GM21619 (cell line): ENCODE measurements around the gene HASPIN.
A peak's percentile ranks its signal among the peaks of the same experiment; 100 is the strongest.
"Not testable (repeated sequence)": the region's sequence is repeated elsewhere in the genome, so short reads cannot be mapped to it uniquely, and the experiment has no call there.

ENCODE experiments used
- ATAC-seq: cut with Tn5 transposase; IDR thresholded peaks from one replicate; pipeline ENCODE4 v1.9.1; 2021; ENCODE audit not compliant: unreplicated experiment

Gene HASPIN

GRCh38 chr17:3695723-3696411, 27.8 kb upstream of the HASPIN start, which contains the start of gene P2RX5:
Gene P2RX5, minus strand, starts transcription at chr17:3696155. Its CDS starts 150 bp downstream, at chr17:3696005.
- ATAC-seq = no peak

GRCh38 chr17:3697103-3697476, 26.6 kb upstream of the HASPIN start:
- ATAC-seq = no peak

- ATAC-seq = no peak
Measured at GRCh38 chr17:3698139-3698538, 25.6 kb upstream of the HASPIN start.

GRCh38 chr17:3699951-3700350, 23.8 kb upstream of the HASPIN start:
- ATAC-seq = no peak

- not testable (repeated sequence) for ATAC-seq
Measured at GRCh38 chr17:3702041-3702539, 21.6 kb upstream of the HASPIN start.

- ATAC-seq = no peak
Measured at GRCh38 chr17:3704931-3705717, 18.6 kb upstream of the HASPIN start.

GRCh38 chr17:3705718-3705984, 18.1 kb upstream of the HASPIN start:
- ATAC-seq = not testable (repeated sequence)

GRCh38 chr17:3708366-3708765, 15.3 kb upstream of the HASPIN start:
- no peak for ATAC-seq

GRCh38 chr17:3710951-3711383, 12.7 kb upstream of the HASPIN start:
- peak; percentile 96 for ATAC-seq

GRCh38 chr17:3712811-3713463, 10.8 kb upstream of the HASPIN start:
- no peak for ATAC-seq

- ATAC-seq = no peak
Measured at GRCh38 chr17:3715296-3715695, 8.4 kb upstream of the HASPIN start.

GRCh38 chr17:3718201-3718600, 5.5 kb upstream of the HASPIN start:
- ATAC-seq = no peak

- no peak for ATAC-seq
Measured at GRCh38 chr17:3719265-3719664, 4.4 kb upstream of the HASPIN start.

GRCh38 chr17:3722716-3723115, 987 bp upstream of the HASPIN start:
- ATAC-seq = no peak

- ATAC-seq = no peak
Measured at GRCh38 chr17:3723188-3723555, 531 bp upstream of the HASPIN start.

- ATAC-seq = no peak
Measured at GRCh38 chr17:3724378-3725077, 825 bp downstream of the HASPIN start.

GRCh38 chr17:3727041-3727440, 3.3 kb downstream of the HASPIN start:
- no peak for ATAC-seq

GRCh38 chr17:3728099-3728498, 4.4 kb downstream of the HASPIN start:
- ATAC-seq = not testable (repeated sequence)

- no peak for ATAC-seq
Measured at GRCh38 chr17:3729881-3730280, 6.2 kb downstream of the HASPIN start.

GRCh38 chr17:3730881-3731429, 7.3 kb downstream of the HASPIN start:
- no peak for ATAC-seq

- peak; percentile 79 for ATAC-seq
Measured at GRCh38 chr17:3732210-3732621, 8.5 kb downstream of the HASPIN start.
